Measurements from ENCODE around the gene MS4A10. TPM values are rescaled to one million over a fixed set of nuclear protein-coding genes. Genes with fewer than 3 reads are reported as not detected.

Gene MS4A10
- total and polyA plus RNA-seq, 10 of the 15 experiments (the other 5 are each of a cell fraction or from before 2014, with no cell fraction given): not detected

DNA sequence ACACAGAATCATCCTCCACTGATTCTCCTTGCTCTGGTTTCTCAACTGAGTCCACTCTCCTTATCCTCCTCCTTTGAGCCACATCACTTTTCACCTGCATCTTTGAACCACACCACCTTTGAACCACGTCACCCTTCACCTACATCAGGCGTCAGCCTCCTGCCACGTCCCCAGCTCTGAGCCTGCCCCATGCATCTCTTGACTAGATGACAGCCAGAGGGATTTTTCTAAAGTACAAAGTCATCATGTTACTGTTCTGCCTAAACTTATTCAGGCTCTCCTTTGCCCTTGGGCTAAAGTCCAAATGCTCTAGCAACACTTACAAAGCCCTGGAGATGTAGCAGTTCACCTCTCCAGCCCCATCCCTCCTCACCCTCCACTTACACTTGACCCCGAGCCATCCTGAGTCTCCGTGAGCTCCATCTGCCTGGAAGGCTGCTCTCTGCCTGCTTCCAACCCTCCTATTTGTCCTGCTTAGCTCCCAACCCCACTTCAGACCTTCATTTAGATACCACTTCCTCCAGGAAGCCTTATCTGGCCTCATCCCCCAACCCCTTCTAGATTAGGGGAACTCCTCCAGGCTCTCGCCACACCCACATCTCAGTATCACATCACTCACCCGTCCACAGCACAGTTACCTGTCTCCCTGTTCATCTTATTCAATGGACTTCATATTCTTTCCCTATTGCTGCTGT lies 3.7 kb upstream of the MS4A10 start:
- peak overlapping the region; percentile 32 for H2AFZ ChIP-seq (ENCODE audit: control insufficient read depth, low read depth, low read length)
- peak; percentile 77 for ATAC-seq
- WGBS (ENCODE audit: insufficient coverage, insufficient replicate concordance, low lambda C conversion rate, missing lambda C conversion rate): 27% methylated on average over 7 of the region's 7 CpGs

DNA sequence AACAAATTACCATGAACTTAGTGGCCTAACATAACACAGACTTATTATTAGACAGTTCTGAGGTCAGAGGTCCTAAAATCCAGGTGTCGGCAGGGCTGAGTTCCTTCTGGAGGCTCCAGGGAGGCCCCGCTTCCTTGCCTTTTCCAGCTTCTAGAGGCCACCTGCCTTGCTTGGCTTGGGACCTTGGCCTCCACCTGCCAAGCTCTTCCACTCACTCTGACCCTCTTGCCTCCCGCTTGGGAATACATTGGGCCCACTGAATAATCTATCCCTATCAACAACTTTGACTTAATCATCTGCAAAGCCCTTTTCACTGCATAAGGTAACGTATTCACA lies 3.2 kb upstream of the MS4A10 start:
- peaks cover 7% of the 10 kb centered on the region for H3K4me1 ChIP-seq (ENCODE audit: control insufficient read depth, insufficient read depth, low read length)
- TF ChIP-seq, protein P1, sequence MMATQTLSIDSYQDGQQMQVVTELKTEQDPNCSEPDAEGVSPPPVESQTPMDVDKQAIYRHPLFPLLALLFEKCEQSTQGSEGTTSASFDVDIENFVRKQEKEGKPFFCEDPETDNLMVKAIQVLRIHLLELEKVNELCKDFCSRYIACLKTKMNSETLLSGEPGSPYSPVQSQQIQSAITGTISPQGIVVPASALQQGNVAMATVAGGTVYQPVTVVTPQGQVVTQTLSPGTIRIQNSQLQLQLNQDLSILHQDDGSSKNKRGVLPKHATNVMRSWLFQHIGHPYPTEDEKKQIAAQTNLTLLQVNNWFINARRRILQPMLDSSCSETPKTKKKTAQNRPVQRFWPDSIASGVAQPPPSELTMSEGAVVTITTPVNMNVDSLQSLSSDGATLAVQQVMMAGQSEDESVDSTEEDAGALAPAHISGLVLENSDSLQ (IDR thresholded peaks at IDR 0.05): no peak
- TF ChIP-seq PAX5 (IDR thresholded peaks at IDR 0.05; ENCODE audit: borderline replicate concordance, low read depth, low read length) (no peak), BRCA1 (IDR thresholded peaks at IDR 0.05; ENCODE audit: low read depth, low read length) (no peak), NR2F1 (conservative IDR thresholded peaks at IDR 0.05) (no peak), PML (IDR thresholded peaks at IDR 0.05; ENCODE audit: low read length) (no peak), CBX5 (IDR thresholded peaks at IDR 0.05; ENCODE audit: low read depth) (no peak), SMAD1 (IDR thresholded peaks at IDR 0.05; ENCODE audit: low read depth, partially characterized antibody) (no peak), HCFC1 (IDR thresholded peaks at IDR 0.05; ENCODE audit: low read length) (no peak), MXI1 (IDR thresholded peaks at IDR 0.05; ENCODE audit: low read depth, low read length) (no peak), ZNF217 (IDR thresholded peaks at IDR 0.05) (no peak)
- TF ChIP-seq, protein P2, sequence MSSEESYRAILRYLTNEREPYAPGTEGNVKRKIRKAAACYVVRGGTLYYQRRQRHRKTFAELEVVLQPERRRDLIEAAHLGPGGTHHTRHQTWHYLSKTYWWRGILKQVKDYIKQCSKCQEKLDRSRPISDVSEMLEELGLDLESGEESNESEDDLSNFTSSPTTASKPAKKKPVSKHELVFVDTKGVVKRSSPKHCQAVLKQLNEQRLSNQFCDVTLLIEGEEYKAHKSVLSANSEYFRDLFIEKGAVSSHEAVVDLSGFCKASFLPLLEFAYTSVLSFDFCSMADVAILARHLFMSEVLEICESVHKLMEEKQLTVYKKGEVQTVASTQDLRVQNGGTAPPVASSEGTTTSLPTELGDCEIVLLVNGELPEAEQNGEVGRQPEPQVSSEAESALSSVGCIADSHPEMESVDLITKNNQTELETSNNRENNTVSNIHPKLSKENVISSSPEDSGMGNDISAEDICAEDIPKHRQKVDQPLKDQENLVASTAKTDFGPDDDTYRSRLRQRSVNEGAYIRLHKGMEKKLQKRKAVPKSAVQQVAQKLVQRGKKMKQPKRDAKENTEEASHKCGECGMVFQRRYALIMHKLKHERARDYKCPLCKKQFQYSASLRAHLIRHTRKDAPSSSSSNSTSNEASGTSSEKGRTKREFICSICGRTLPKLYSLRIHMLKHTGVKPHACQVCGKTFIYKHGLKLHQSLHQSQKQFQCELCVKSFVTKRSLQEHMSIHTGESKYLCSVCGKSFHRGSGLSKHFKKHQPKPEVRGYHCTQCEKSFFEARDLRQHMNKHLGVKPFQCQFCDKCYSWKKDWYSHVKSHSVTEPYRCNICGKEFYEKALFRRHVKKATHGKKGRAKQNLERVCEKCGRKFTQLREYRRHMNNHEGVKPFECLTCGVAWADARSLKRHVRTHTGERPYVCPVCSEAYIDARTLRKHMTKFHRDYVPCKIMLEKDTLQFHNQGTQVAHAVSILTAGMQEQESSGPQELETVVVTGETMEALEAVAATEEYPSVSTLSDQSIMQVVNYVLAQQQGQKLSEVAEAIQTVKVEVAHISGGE (CRISPR knock-in tag; IDR thresholded peaks at IDR 0.05): no peak

More for the DNA sequence above, 3.7 kb upstream of the MS4A10 start:
- no TSS peak for BruUV-seq (replicated peaks)
- ChIA-PET SMC1A (ENCODE audit: uncharacterized antibody, unreplicated experiment) (interaction anchor here (7.6 to 12.5 kb wide), 3 partner anchors 18 to 107 kb away, joined by 46 to 143 read pairs (median 49); no protein-coding TSS in a partner anchor), CTCF (interaction anchor here (0.6 to 9.3 kb wide), 6 partner anchors 11 to 118 kb away, joined by 3 to 184 read pairs (median 16); no protein-coding TSS in a partner anchor), RAD21 (ENCODE audit: unreplicated experiment) (interaction anchor here (1.0 to 1.9 kb wide), 6 partner anchors 10 to 51 kb away, joined by 3 to 6 read pairs (median 3); no protein-coding TSS in a partner anchor), POLR2A (no interaction called here)
- intact Hi-C loops (cut with micrococcal nuclease; ENCODE audit: unreplicated experiment): no loop called here
- Histone ChIP-seq H3K4me2 (ENCODE audit: control insufficient read depth, insufficient read depth) (no peak overlapping the region), H3K79me2 (ENCODE audit: control insufficient read depth, insufficient read depth, low read length) (no peaks in the 10 kb centered on the region), H3K9ac (ENCODE audit: control insufficient read depth, insufficient read depth, low read length) (no peak overlapping the region), H3K4me3 (no peak overlapping the region), H3K36me3 (ENCODE audit: control insufficient read depth in 2 of 2, insufficient read depth in 2 of 2, low read length in 1 of 2) (no peaks in the 10 kb centered on the region), H3K27me3 (replicated peaks in 1 of 2; ENCODE audit: control insufficient read depth in 2 of 2, insufficient read depth in 2 of 2, low read length in 1 of 2) (no peaks in the 10 kb centered on the region), H3K27ac (ENCODE audit: control insufficient read depth, insufficient read depth) (no peak overlapping the region), H3K4me1 (ENCODE audit: control insufficient read depth, insufficient read depth, low read length) (peaks cover 7% of the 10 kb centered on the region), H3K9me3 (replicated peaks; ENCODE audit: control insufficient read depth, insufficient read depth, low read length) (no peaks in the 10 kb centered on the region), H4K20me1 (ENCODE audit: control insufficient read depth, insufficient read depth) (no peaks in the 10 kb centered on the region)
- in situ Hi-C loops (cut with MboI): no loop called here
- TF ChIP-seq ZNF217 (IDR thresholded peaks at IDR 0.05) (no peak), SRF (IDR thresholded peaks at IDR 0.05; ENCODE audit: low read depth in 2 of 2, low read length in 2 of 2) (0 out of 4 replicates have a peak, but pooled peaks of 1 of the 2 experiments have one; percentile 25)
- no peak for DNase-seq (ENCODE audit: low read depth, low spot score)
- no peak for FAIRE-seq

More for the DNA sequence above, 3.2 kb upstream of the MS4A10 start:
- Histone ChIP-seq H3K27ac (ENCODE audit: control insufficient read depth, insufficient read depth) (no peak overlapping the region), H3K27me3 (replicated peaks in 1 of 2; ENCODE audit: control insufficient read depth in 2 of 2, insufficient read depth in 2 of 2, low read length in 1 of 2) (no peaks in the 10 kb centered on the region), H3K4me3 (no peak overlapping the region), H2AFZ (ENCODE audit: control insufficient read depth, low read depth, low read length) (no peak overlapping the region), H4K20me1 (ENCODE audit: control insufficient read depth, insufficient read depth) (no peaks in the 10 kb centered on the region), H3K9me3 (replicated peaks; ENCODE audit: control insufficient read depth, insufficient read depth, low read length) (no peaks in the 10 kb centered on the region), H3K36me3 (ENCODE audit: control insufficient read depth in 2 of 2, insufficient read depth in 2 of 2, low read length in 1 of 2) (no peaks in the 10 kb centered on the region), H3K4me2 (ENCODE audit: control insufficient read depth, insufficient read depth) (no peak overlapping the region), H3K79me2 (ENCODE audit: control insufficient read depth, insufficient read depth, low read length) (no peaks in the 10 kb centered on the region), H3K9ac (ENCODE audit: control insufficient read depth, insufficient read depth, low read length) (no peak overlapping the region)
- no peak for FAIRE-seq
- WGBS (ENCODE audit: insufficient coverage, insufficient replicate concordance, low lambda C conversion rate, missing lambda C conversion rate): 63% methylated on average over 4 of the region's 4 CpGs
- intact Hi-C loops (cut with micrococcal nuclease; ENCODE audit: unreplicated experiment) (no loop called here), in situ Hi-C loops (cut with MboI) (no loop called here)
- SMC1A ChIA-PET (ENCODE audit: uncharacterized antibody, unreplicated experiment): interaction anchor here (1.1 to 12.5 kb wide), 3 partner anchors 18 to 48 kb away, joined by 3 to 143 read pairs (median 49); no protein-coding TSS in a partner anchor
- no TSS peak for BruUV-seq (replicated peaks)
- no peak for DNase-seq (ENCODE audit: low read depth, low spot score)
- no peak for ATAC-seq
- RAD21 ChIA-PET (ENCODE audit: unreplicated experiment): interaction anchor here (1.1 to 1.5 kb wide), 4 partner anchors 17 to 50 kb away, joined by 3 to 6 read pairs (median 3); no protein-coding TSS in a partner anchor
- CTCF ChIA-PET: interaction anchor here (0.6 to 9.3 kb wide), 5 partner anchors 17 to 118 kb away, joined by 4 to 184 read pairs (median 27); no protein-coding TSS in a partner anchor
- POLR2A ChIA-PET: interaction anchor here (0.7 kb wide), 1 partner anchor 41 kb away, joined by 3 read pairs; no protein-coding TSS in a partner anchor
